PC-9 (cell line): ENCODE data around the gene PRM3.

ENCODE experiments used
- CTCF ChIP-seq: fragments of 200-600 bp; sonication (generic); conservative IDR thresholded peaks from 2 replicates; pipeline ENCODE4 v1.6.1; 2017; ENCODE audit warnings: mixed run types, antibody characterized with exemption, mild to moderate bottlenecking, moderate library complexity
- EZH2 ChIP-seq: fragments of 200-600 bp; sonication (generic); IDR thresholded peaks from 2 replicates; pipeline ENCODE4 v1.8.0; 2017; ENCODE audit warnings: antibody characterized with exemption, low read depth

GRCh38 chr16:11238272-11239202, 34.9 kb downstream of the PRM3 start:
- TF ChIP-seq CTCF (no peak), EZH2 (no peak)
